Pulmonary artery endothelial cell (primary cell): ENCODE data around the gene TMEM184A. TPM values are rescaled to one million over a fixed set of nuclear protein-coding genes. Genes with fewer than 3 reads are reported as not detected.
"Not testable (repeated sequence)": the region's sequence is repeated elsewhere in the genome, so short reads cannot be mapped to it uniquely, and the experiment has no call there.

ENCODE experiments used
- DNase-seq: peaks from one replicate; pipeline ENCODE4 v3.0.0-alpha.2; 2011; ENCODE audit warnings: low read depth, low spot score
- total RNA-seq: library from RNA; depleted of rRNA; stranded (reverse); fragments of >200 nt; gene quantifications from 2 replicates; pipeline ENCODE4 v1.2.3, GENCODE V29; 2014

Gene TMEM184A
- total RNA-seq, 1 donor from 2014 or later: not detected

- DNase-seq: no peak
Measured at GRCh38 chr7:1526271-1526754, 29.7 kb downstream of the TMEM184A start.

GRCh38 chr7:1525409-1525808 lies 30.6 kb downstream of the TMEM184A start:
- DNase-seq: no peak

GRCh38 chr7:1523844-1524243 lies 32.2 kb downstream of the TMEM184A start:
- no peak for DNase-seq

- DNase-seq: no peak
Measured at GRCh38 chr7:1523208-1523607, 32.8 kb downstream of the TMEM184A start.

GRCh38 chr7:1521456-1521855 lies 34.5 kb downstream of the TMEM184A start:
- no peak for DNase-seq

- DNase-seq: peak; percentile 60
Measured at GRCh38 chr7:1520539-1521234, 35.3 kb downstream of the TMEM184A start.

GRCh38 chr7:1519322-1519922 lies 36.6 kb downstream of the TMEM184A start:
- DNase-seq: not testable (repeated sequence)

GRCh38 chr7:1516586-1517251 lies 39.3 kb downstream of the TMEM184A start:
- DNase-seq: no peak

- not testable (repeated sequence) for DNase-seq
Measured at GRCh38 chr7:1515509-1515967, 40.5 kb downstream of the TMEM184A start.

- no peak for DNase-seq
Measured at GRCh38 chr7:1514995-1515401, 41.0 kb downstream of the TMEM184A start.

- DNase-seq: no peak
Measured at GRCh38 chr7:1514407-1514806, 41.6 kb downstream of the TMEM184A start.

GRCh38 chr7:1513657-1514095 lies 42.3 kb downstream of the TMEM184A start:
- no peak for DNase-seq

GRCh38 chr7:1512781-1513656 lies 43.0 kb downstream of the TMEM184A start:
- no peak for DNase-seq

GRCh38 chr7:1511444-1512422 lies 44.3 kb downstream of the TMEM184A start:
- no peak for DNase-seq

GRCh38 chr7:1510780-1511154 lies 45.2 kb downstream of the TMEM184A start:
- DNase-seq: no peak

GRCh38 chr7:1509226-1509625 lies 46.8 kb downstream of the TMEM184A start:
- DNase-seq: no peak

GRCh38 chr7:1508277-1508758 lies 47.7 kb downstream of the TMEM184A start:
- no peak for DNase-seq

GRCh38 chr7:1505731-1506550 lies 50.1 kb downstream of the TMEM184A start:
- DNase-seq: no peak
